ENCODE data around the gene CORO2B.

Gene CORO2B

GRCh38 chr15:68711406-68711805, 132.6 kb downstream of the CORO2B start:
- TF ChIP-seq CTCF (IDR thresholded peaks at IDR 0.05; ENCODE audit: low read depth, low read length): no peak
- H3K4me3 ChIP-seq (ENCODE audit: low read depth, low read length): no peak overlapping the region

GRCh38 chr15:68712886-68713285, 134.1 kb downstream of the CORO2B start:
- H3K4me3 ChIP-seq (ENCODE audit: low read depth, low read length): no peak overlapping the region
- no peak for TF ChIP-seq CTCF (IDR thresholded peaks at IDR 0.05; ENCODE audit: low read depth, low read length)

- no peak overlapping the region for H3K4me3 ChIP-seq (ENCODE audit: low read depth, low read length)
- TF ChIP-seq CTCF (IDR thresholded peaks at IDR 0.05; ENCODE audit: low read depth, low read length): no peak
Measured at GRCh38 chr15:68713874-68714273, 135.1 kb downstream of the CORO2B start.

- no peak for TF ChIP-seq CTCF (IDR thresholded peaks at IDR 0.05; ENCODE audit: low read depth, low read length)
- H3K4me3 ChIP-seq (ENCODE audit: low read depth, low read length): no peak overlapping the region
Measured at GRCh38 chr15:68715111-68715510, 136.3 kb downstream of the CORO2B start.

GRCh38 chr15:68717951-68718350, 139.2 kb downstream of the CORO2B start:
- TF ChIP-seq CTCF (IDR thresholded peaks at IDR 0.05; ENCODE audit: low read depth, low read length): no peak

GRCh38 chr15:68718468-68718867, 139.7 kb downstream of the CORO2B start:
- TF ChIP-seq CTCF (IDR thresholded peaks at IDR 0.05; ENCODE audit: low read depth, low read length): no peak
- no peak overlapping the region for H3K4me3 ChIP-seq (ENCODE audit: low read depth, low read length)

More at GRCh38 chr15:68717951-68718350, 139.2 kb downstream of the CORO2B start:
- H3K4me3 ChIP-seq (ENCODE audit: low read depth, low read length): no peak overlapping the region

GRCh38 chr15:68719051-68719450, 140.3 kb downstream of the CORO2B start:
- no peak overlapping the region for H3K4me3 ChIP-seq (ENCODE audit: low read depth, low read length)
- no peak for TF ChIP-seq CTCF (IDR thresholded peaks at IDR 0.05; ENCODE audit: low read depth, low read length)

All from WI38 (cell line).